Endothelial cell of umbilical vein (primary cell): ENCODE results near the gene SNIP1.

ENCODE experiments used
- CTCF ChIP-seq, 2 donors: IDR thresholded peaks; 1 replicate in 1 of 2; 2 replicates in 1 of 2; pipeline ENCODE4 v1.5.1; 2011; ENCODE audit warnings: low read length in 2 of 2, mild to moderate bottlenecking in 2 of 2, moderate library complexity in 2 of 2, control low read depth in 1 of 2, inconsistent platforms in 1 of 2, low read depth in 1 of 2; ENCODE audit not compliant: insufficient read depth in 1 of 2; ENCODE audit errors: extremely low read depth in 1 of 2
- EZH2 ChIP-seq: IDR thresholded peaks from 2 replicates; pipeline ENCODE4 v1.6.1; 2012; ENCODE audit warnings: borderline replicate concordance, low read depth, mild to moderate bottlenecking, moderate library complexity, low read length, inconsistent platforms; ENCODE audit not compliant: severe bottlenecking
- FOS ChIP-seq: IDR thresholded peaks from 2 replicates; pipeline ENCODE4 v1.6.1; 2011; ENCODE audit warnings: mild to moderate bottlenecking, low read length, moderate library complexity, borderline replicate concordance; ENCODE audit not compliant: insufficient read depth
- GATA2 ChIP-seq: IDR thresholded peaks from 2 replicates; pipeline ENCODE4 v1.7.0; 2011; ENCODE audit warnings: low read depth, mild to moderate bottlenecking, moderate library complexity, mixed read lengths, low read length; ENCODE audit not compliant: insufficient read length, insufficient read depth
- JUN ChIP-seq: IDR thresholded peaks from 2 replicates; pipeline ENCODE4 v1.6.1; 2011; ENCODE audit warnings: borderline replicate concordance, low read depth; ENCODE audit not compliant: insufficient read length, insufficient read depth
- MAX ChIP-seq: IDR thresholded peaks from 2 replicates; pipeline ENCODE4 v1.6.1; 2011; ENCODE audit not compliant: insufficient read depth, insufficient read length
- MYC ChIP-seq: IDR thresholded peaks from one replicate; pipeline ENCODE4 v1.6.1; 2011; ENCODE audit warnings: mild to moderate bottlenecking, low read depth, low read length
- POLR2A ChIP-seq: IDR thresholded peaks from 2 replicates; pipeline ENCODE4 v1.6.1; 2012; ENCODE audit warnings: low read depth, mild to moderate bottlenecking, control low read depth, low read length
- POLR2AphosphoS5 ChIP-seq: IDR thresholded peaks from 2 replicates; pipeline ENCODE4 v1.6.1; 2012; ENCODE audit warnings: low read depth, mild to moderate bottlenecking, control low read depth, low read length, moderate library complexity; ENCODE audit not compliant: insufficient read depth

GRCh38 chr1:37559080-37559479 lies 5.0 kb upstream of the SNIP1 start:
- TF ChIP-seq CTCF (IDR thresholded peaks at IDR 0.05; ENCODE audit: extremely low read depth in 1 of 2, insufficient read depth in 1 of 2, low read depth in 1 of 2, low read length in 2 of 2) (no peak), EZH2 (no peak), POLR2AphosphoS5 (no peak), POLR2A (no peak), MAX (no peak), JUN (no peak), FOS (no peak), MYC (no peak), GATA2 (no peak)
